GM23338 (cell line): Measurements from ENCODE around the gene CCDC73. TPM values are rescaled to one million over a fixed set of nuclear protein-coding genes. Genes with fewer than 3 reads are reported as not detected.

Experiments used
- ATAC-seq: fragments of 200-7000 bp; cut with Tn5 transposase; 3 replicates; pipeline ENCODE4 v1.9.1; 2020
- DNase-seq: peaks from one replicate; pipeline ENCODE4 v3.0.0-alpha.2; 2015; ENCODE audit warnings: low spot score
- H2AFZ ChIP-seq: fragments of 200-600 bp; sonication (generic); 2 replicates; pipeline ENCODE4 v1.8.0; 2016; ENCODE audit warnings: antibody characterized with exemption, mild to moderate bottlenecking, moderate library complexity
- H3F3A ChIP-seq: fragments of 200-600 bp; sonication (generic); replicated peaks from 2 replicates; pipeline ENCODE4 v1.8.0; 2017; ENCODE audit warnings: antibody characterized with exemption, mixed run types, low read depth
- H3K27ac ChIP-seq: fragments of 200-600 bp; sonication (generic); 2 replicates; pipeline ENCODE4 v1.6.1; 2016; ENCODE audit warnings: low read depth
- H3K27me3 ChIP-seq: fragments of 200-600 bp; sonication (generic); 2 replicates; pipeline ENCODE4 v1.8.0; 2016; ENCODE audit warnings: mild to moderate bottlenecking, mixed run types, moderate library complexity; ENCODE audit not compliant: insufficient read depth
- H3K36me3 ChIP-seq: fragments of 200-600 bp; sonication (generic); 2 replicates; pipeline ENCODE4 v1.8.0; 2016; ENCODE audit warnings: mild to moderate bottlenecking; ENCODE audit not compliant: insufficient read depth
- H3K4me1 ChIP-seq: fragments of 200-600 bp; sonication (generic); 2 replicates; pipeline ENCODE4 v1.8.0; 2016; ENCODE audit warnings: mild to moderate bottlenecking, moderate library complexity; ENCODE audit not compliant: insufficient read depth
- H3K4me2 ChIP-seq: fragments of 200-600 bp; sonication (generic); 2 replicates; pipeline ENCODE4 v1.7.1; 2017; ENCODE audit warnings: mixed run types
- H3K4me3 ChIP-seq: fragments of 200-600 bp; sonication (generic); 2 replicates; pipeline ENCODE4 v1.6.1; 2016; ENCODE audit warnings: mixed run types
- H3K79me2 ChIP-seq: fragments of 200-600 bp; sonication (generic); replicated peaks from 2 replicates; pipeline ENCODE4 v1.8.0; 2017; ENCODE audit warnings: mild to moderate bottlenecking; ENCODE audit not compliant: insufficient read depth
- H3K9me2 ChIP-seq: fragments of 200-600 bp; sonication (generic); 2 replicates; pipeline ENCODE4 v1.8.0; 2017; ENCODE audit not compliant: insufficient read depth
- H4K20me1 ChIP-seq: fragments of 200-600 bp; sonication (generic); replicated peaks from 2 replicates; pipeline ENCODE4 v1.8.0; 2017; ENCODE audit warnings: mild to moderate bottlenecking; ENCODE audit not compliant: insufficient read depth
- H3K27ac Mint-ChIP-seq: 2 replicates; pipeline ENCODE4 v1.8.0; 2020; ENCODE audit warnings: inconsistent platforms, mild to moderate bottlenecking, moderate library complexity, mixed read lengths
- H3K27me3 Mint-ChIP-seq: 3 replicates; pipeline ENCODE4 v1.8.0; 2022; ENCODE audit warnings: low read depth, mild to moderate bottlenecking, moderate library complexity, mixed read lengths, inconsistent platforms; ENCODE audit not compliant: insufficient read depth, poor library complexity
- H3K36me3 Mint-ChIP-seq: 3 replicates; pipeline ENCODE4 v1.8.0; 2021; ENCODE audit warnings: low read depth, mild to moderate bottlenecking, inconsistent platforms, moderate library complexity, mixed read lengths
- H3K4me1 Mint-ChIP-seq: 3 replicates; pipeline ENCODE4 v1.8.0; 2020; ENCODE audit warnings: mild to moderate bottlenecking, inconsistent platforms, mixed read lengths
- H3K4me3 Mint-ChIP-seq: 3 replicates; pipeline ENCODE4 v1.8.0; 2021; ENCODE audit warnings: moderate library complexity, mild to moderate bottlenecking, inconsistent platforms, mixed read lengths
- H3K9me3 Mint-ChIP-seq: 3 replicates; pipeline ENCODE4 v1.8.0; 2020; ENCODE audit warnings: moderate library complexity, mild to moderate bottlenecking, inconsistent platforms, mixed read lengths
- CREB1 ChIP-seq: fragments of 250-450 bp; sonication (Bioruptor Pico); IDR thresholded peaks from 2 replicates; pipeline ENCODE4 v1.5.0; 2020; ENCODE audit warnings: low read depth, mild to moderate bottlenecking, moderate library complexity
- EZH2 ChIP-seq: fragments of 200-600 bp; sonication (generic); IDR thresholded peaks from one replicate; pipeline ENCODE4 v1.8.0; 2017; ENCODE audit warnings: antibody characterized with exemption, mild to moderate bottlenecking, low read depth; ENCODE audit not compliant: unreplicated experiment
- EZH2phosphoT487 ChIP-seq: fragments of 200-600 bp; sonication (generic); IDR thresholded peaks from one replicate; pipeline ENCODE4 v1.8.1; 2018; ENCODE audit warnings: antibody characterized with exemption; ENCODE audit not compliant: unreplicated experiment
- JUNB ChIP-seq: IDR thresholded peaks from one replicate; pipeline ENCODE4 v1.6.1; 2016; ENCODE audit warnings: antibody characterized with exemption; ENCODE audit not compliant: unreplicated experiment
- NANOG ChIP-seq: IDR thresholded peaks from 2 replicates; pipeline ENCODE4 v1.6.1; 2016; ENCODE audit warnings: antibody characterized with exemption, borderline replicate concordance
- POLR2AphosphoS5 ChIP-seq: IDR thresholded peaks from 2 replicates; pipeline ENCODE4 v1.6.1; 2016; ENCODE audit warnings: antibody characterized with exemption, low read depth
- STAT1 ChIP-seq: IDR thresholded peaks from one replicate; pipeline ENCODE4 v1.6.1; 2016; ENCODE audit warnings: antibody characterized with exemption; ENCODE audit not compliant: unreplicated experiment
- ZNF114 ChIP-seq: fragments of 250-450 bp; sonication (Bioruptor Pico); IDR thresholded peaks from 2 replicates; pipeline ENCODE4 v1.5.0; 2020; ENCODE audit warnings: mild to moderate bottlenecking, moderate library complexity
- ZNF331 ChIP-seq: fragments of 250-450 bp; sonication (Bioruptor Pico); IDR thresholded peaks from 2 replicates; pipeline ENCODE4 v1.5.0; 2020; ENCODE audit warnings: low read depth, mild to moderate bottlenecking, moderate library complexity
- polyA plus RNA-seq: library from polyadenylated mRNA; unstranded; fragments of >200 nt; fragmentation: Nextera tagmentation; extraction: Ambion mirVana; gene quantifications from 2 replicates; pipeline ENCODE4 v1.2.1, GENCODE V29; 2016
- total RNA-seq: library from RNA; depleted of rRNA; stranded (reverse); fragments of >200 nt; shearing (Covaris generic); gene quantifications from 2 replicates; pipeline ENCODE4 v1.2.3, GENCODE V29; 2014
- TF ChIP-seq, protein P1 (sequence below): IDR thresholded peaks from 2 replicates; pipeline ENCODE4 v1.6.1; 2016; ENCODE audit warnings: antibody characterized with exemption
- TF ChIP-seq, protein P2 (sequence below), 2 experiments: fragments of 200-600 bp in 1 of 2; sonication (generic) in 1 of 2; conservative IDR thresholded peaks; 2 replicates each; pipeline versions ENCODE4 v1.5.1 to v1.6.1; 2016 to 2017; ENCODE audit warnings: antibody characterized with exemption in 2 of 2, low read depth in 2 of 2, mild to moderate bottlenecking in 2 of 2, moderate library complexity in 1 of 2
- TF ChIP-seq, protein P3 (sequence below): IDR thresholded peaks from one replicate; pipeline ENCODE4 v1.6.1; 2018; ENCODE audit warnings: antibody characterized with exemption; ENCODE audit not compliant: unreplicated experiment

CCDC73 gene
- total and polyA plus RNA-seq, 2 experiments from 2014 or later, result 0.06 TPM; not detected in 1

DNA sequence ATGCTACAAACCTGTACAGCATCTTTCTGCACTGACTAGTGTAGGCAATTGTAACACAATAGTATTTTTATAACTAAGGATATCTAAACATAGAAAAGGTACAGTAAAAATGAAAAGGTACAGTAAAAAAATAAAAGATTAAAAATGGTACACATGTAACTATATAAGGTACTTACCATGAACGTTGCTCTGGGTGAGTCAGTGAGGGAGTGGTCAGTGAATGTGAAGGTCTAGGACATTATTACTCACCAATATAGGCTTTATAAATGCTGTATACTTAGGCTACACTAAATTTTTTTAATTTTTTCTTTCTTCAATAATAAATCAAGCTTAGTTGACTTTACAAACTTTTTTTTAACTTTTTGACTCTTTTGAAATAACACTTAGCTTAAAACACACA is 150.9 kb downstream of the CCDC73 start (continued):
- no peak for TF ChIP-seq JUNB
- no peak for TF ChIP-seq ZNF114 (CRISPR knock-in tag)
- TF ChIP-seq EZH2phosphoT487, result no peak
- TF ChIP-seq, protein P1, sequence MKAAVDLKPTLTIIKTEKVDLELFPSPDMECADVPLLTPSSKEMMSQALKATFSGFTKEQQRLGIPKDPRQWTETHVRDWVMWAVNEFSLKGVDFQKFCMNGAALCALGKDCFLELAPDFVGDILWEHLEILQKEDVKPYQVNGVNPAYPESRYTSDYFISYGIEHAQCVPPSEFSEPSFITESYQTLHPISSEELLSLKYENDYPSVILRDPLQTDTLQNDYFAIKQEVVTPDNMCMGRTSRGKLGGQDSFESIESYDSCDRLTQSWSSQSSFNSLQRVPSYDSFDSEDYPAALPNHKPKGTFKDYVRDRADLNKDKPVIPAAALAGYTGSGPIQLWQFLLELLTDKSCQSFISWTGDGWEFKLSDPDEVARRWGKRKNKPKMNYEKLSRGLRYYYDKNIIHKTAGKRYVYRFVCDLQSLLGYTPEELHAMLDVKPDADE, result no peak
- TF ChIP-seq CREB1, result no peak
- no peak for TF ChIP-seq NANOG
- no peak for TF ChIP-seq STAT1
- TF ChIP-seq, protein P2, sequence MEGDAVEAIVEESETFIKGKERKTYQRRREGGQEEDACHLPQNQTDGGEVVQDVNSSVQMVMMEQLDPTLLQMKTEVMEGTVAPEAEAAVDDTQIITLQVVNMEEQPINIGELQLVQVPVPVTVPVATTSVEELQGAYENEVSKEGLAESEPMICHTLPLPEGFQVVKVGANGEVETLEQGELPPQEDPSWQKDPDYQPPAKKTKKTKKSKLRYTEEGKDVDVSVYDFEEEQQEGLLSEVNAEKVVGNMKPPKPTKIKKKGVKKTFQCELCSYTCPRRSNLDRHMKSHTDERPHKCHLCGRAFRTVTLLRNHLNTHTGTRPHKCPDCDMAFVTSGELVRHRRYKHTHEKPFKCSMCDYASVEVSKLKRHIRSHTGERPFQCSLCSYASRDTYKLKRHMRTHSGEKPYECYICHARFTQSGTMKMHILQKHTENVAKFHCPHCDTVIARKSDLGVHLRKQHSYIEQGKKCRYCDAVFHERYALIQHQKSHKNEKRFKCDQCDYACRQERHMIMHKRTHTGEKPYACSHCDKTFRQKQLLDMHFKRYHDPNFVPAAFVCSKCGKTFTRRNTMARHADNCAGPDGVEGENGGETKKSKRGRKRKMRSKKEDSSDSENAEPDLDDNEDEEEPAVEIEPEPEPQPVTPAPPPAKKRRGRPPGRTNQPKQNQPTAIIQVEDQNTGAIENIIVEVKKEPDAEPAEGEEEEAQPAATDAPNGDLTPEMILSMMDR (conservative IDR thresholded peaks at IDR 0.05; ENCODE audit: low read depth in 2 of 2), result no peak
- TF ChIP-seq EZH2, result no peak
- TF ChIP-seq ZNF331 (CRISPR knock-in tag), result no peak

DNA sequence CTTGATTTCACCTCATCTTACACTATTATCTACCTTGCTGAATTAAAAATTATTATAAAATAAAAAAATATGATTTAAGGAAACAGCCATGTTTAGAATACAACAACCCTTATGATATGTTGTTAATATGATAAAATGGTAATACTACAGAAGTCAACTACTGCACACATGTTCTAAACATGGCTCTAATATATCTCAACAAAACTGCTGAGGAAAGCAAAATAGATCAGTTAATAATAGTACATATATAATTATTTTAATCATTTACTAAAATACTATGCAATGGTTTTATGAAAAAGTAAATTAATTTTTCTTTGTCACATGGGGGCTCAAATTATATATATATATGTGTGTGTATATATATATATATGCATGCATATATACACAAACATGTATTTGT is 153.1 kb downstream of the CCDC73 start:
- DNase-seq (no peak), ATAC-seq (no peak)
- Histone ChIP-seq H3K4me2 (no peak overlapping the region), H3K4me1 (no peaks in the 10 kb centered on the region), H4K20me1 (no peaks in the 10 kb centered on the region), H3K27me3 (no peaks in the 10 kb centered on the region), H3F3A (no peaks in the 10 kb centered on the region), H3K36me3 (no peaks in the 10 kb centered on the region), H3K27ac (no peak overlapping the region), H3K4me3 (no peak overlapping the region), H3K9me2 (no peaks in the 10 kb centered on the region), H3K79me2 (no peaks in the 10 kb centered on the region), H2AFZ (no peak overlapping the region)
- Mint-ChIP-seq H3K27ac (no peak overlapping the region), H3K9me3 (no peaks in the 10 kb centered on the region), H3K4me1 (no peaks in the 10 kb centered on the region), H3K4me3 (no peak overlapping the region), H3K27me3 (no peaks in the 10 kb centered on the region), H3K36me3 (no peaks in the 10 kb centered on the region)
- TF ChIP-seq POLR2AphosphoS5, result no peak
- TF ChIP-seq, protein P3, sequence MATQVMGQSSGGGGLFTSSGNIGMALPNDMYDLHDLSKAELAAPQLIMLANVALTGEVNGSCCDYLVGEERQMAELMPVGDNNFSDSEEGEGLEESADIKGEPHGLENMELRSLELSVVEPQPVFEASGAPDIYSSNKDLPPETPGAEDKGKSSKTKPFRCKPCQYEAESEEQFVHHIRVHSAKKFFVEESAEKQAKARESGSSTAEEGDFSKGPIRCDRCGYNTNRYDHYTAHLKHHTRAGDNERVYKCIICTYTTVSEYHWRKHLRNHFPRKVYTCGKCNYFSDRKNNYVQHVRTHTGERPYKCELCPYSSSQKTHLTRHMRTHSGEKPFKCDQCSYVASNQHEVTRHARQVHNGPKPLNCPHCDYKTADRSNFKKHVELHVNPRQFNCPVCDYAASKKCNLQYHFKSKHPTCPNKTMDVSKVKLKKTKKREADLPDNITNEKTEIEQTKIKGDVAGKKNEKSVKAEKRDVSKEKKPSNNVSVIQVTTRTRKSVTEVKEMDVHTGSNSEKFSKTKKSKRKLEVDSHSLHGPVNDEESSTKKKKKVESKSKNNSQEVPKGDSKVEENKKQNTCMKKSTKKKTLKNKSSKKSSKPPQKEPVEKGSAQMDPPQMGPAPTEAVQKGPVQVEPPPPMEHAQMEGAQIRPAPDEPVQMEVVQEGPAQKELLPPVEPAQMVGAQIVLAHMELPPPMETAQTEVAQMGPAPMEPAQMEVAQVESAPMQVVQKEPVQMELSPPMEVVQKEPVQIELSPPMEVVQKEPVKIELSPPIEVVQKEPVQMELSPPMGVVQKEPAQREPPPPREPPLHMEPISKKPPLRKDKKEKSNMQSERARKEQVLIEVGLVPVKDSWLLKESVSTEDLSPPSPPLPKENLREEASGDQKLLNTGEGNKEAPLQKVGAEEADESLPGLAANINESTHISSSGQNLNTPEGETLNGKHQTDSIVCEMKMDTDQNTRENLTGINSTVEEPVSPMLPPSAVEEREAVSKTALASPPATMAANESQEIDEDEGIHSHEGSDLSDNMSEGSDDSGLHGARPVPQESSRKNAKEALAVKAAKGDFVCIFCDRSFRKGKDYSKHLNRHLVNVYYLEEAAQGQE, result no peak
- TF ChIP-seq STAT1, result no peak
- TF ChIP-seq, protein P1, result no peak
- TF ChIP-seq, protein P2 (conservative IDR thresholded peaks at IDR 0.05; ENCODE audit: low read depth in 2 of 2), result no peak
- TF ChIP-seq ZNF331 (CRISPR knock-in tag), result no peak
- TF ChIP-seq EZH2, result no peak
